ENCODE data around the gene NOX4.
"Not testable (repeated sequence)": the region's sequence is repeated elsewhere in the genome, so short reads cannot be mapped to it uniquely, and the experiment has no call there.

Gene NOX4

GRCh38 chr11:89293965-89294679, 197.1 kb downstream of the NOX4 start:
- DNase-seq = peak; percentile 11

- DNase-seq = not testable (repeated sequence)
These were observed 203.2 kb downstream of the NOX4 start for GRCh38 chr11:89288004-89288403.

GRCh38 chr11:89286601-89287000, 204.6 kb downstream of the NOX4 start:
- DNase-seq = not testable (repeated sequence)

- not testable (repeated sequence) for DNase-seq
These were observed 210.0 kb downstream of the NOX4 start for GRCh38 chr11:89281032-89281677.

- DNase-seq = no peak
These were observed 212.0 kb downstream of the NOX4 start for GRCh38 chr11:89279176-89279575.

- DNase-seq = no peak
These were observed 215.2 kb downstream of the NOX4 start for GRCh38 chr11:89275966-89276365.

Measured in fibroblast of skin of back (primary cell).